Measurements from ENCODE around the gene FANCM.

GRCh38 chr14:45194964-45195363 is 59.2 kb downstream of the FANCM start:
- TF ChIP-seq, protein P1, sequence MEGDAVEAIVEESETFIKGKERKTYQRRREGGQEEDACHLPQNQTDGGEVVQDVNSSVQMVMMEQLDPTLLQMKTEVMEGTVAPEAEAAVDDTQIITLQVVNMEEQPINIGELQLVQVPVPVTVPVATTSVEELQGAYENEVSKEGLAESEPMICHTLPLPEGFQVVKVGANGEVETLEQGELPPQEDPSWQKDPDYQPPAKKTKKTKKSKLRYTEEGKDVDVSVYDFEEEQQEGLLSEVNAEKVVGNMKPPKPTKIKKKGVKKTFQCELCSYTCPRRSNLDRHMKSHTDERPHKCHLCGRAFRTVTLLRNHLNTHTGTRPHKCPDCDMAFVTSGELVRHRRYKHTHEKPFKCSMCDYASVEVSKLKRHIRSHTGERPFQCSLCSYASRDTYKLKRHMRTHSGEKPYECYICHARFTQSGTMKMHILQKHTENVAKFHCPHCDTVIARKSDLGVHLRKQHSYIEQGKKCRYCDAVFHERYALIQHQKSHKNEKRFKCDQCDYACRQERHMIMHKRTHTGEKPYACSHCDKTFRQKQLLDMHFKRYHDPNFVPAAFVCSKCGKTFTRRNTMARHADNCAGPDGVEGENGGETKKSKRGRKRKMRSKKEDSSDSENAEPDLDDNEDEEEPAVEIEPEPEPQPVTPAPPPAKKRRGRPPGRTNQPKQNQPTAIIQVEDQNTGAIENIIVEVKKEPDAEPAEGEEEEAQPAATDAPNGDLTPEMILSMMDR (IDR thresholded peaks at IDR 0.05; ENCODE audit: low read depth, low read length, poor library complexity, severe bottlenecking), result no peak
- no peak for TF ChIP-seq EZH2phosphoT487 (IDR thresholded peaks at IDR 0.05; ENCODE audit: borderline replicate concordance, low read length)

All from DOHH2 (cell line).